Loucy (cell line): ENCODE results near the gene C3AR1.

Experiments used
- CTCF ChIP-seq: fragments of 200-600 bp; sonication (generic); conservative IDR thresholded peaks from 2 replicates; pipeline ENCODE4 v1.5.1; 2014; ENCODE audit warnings: mild to moderate bottlenecking, antibody characterized with exemption, low read length
- EZH2phosphoT487 ChIP-seq: fragments of 200-600 bp; IDR thresholded peaks from 2 replicates; pipeline ENCODE4 v1.6.1; 2018; ENCODE audit warnings: antibody characterized with exemption, mild to moderate bottlenecking, moderate library complexity, borderline replicate concordance

GRCh38 chr12:8054816-8055215, 11.3 kb downstream of the C3AR1 start:
- TF ChIP-seq CTCF: no peak
- TF ChIP-seq EZH2phosphoT487: no peak
